Ovary (tissue), 9 donors: ENCODE measurements around the gene XYLT1. TPM values are rescaled to one million over a fixed set of nuclear protein-coding genes. Genes with fewer than 3 reads are reported as not detected.

ENCODE experiments used
- DNase-seq, 5 donors: peaks; one replicate each; pipeline ENCODE4 v3.0.0-alpha.2; 2019 to 2020
- H3K27ac ChIP-seq, 2 donors: fragments of 200-600 bp; one replicate each; pipeline versions ENCODE4 v1.5.1 to v1.8.0; 2019 to 2022
- H3K27me3 ChIP-seq: fragments of 200-600 bp; one replicate; pipeline ENCODE4 v1.8.0; 2022
- H3K36me3 ChIP-seq: fragments of 200-600 bp; sonication (generic); one replicate; pipeline ENCODE4 v1.5.1; 2019
- H3K4me1 ChIP-seq: one replicate; pipeline ENCODE4 v1.8.1; 2013; ENCODE audit warnings: mild to moderate bottlenecking, moderate library complexity; ENCODE audit not compliant: insufficient read depth
- H3K4me3 ChIP-seq: fragments of 200-600 bp; sonication (generic); one replicate; pipeline ENCODE4 v1.5.1; 2017
- H3K9me3 ChIP-seq, 2 donors: fragments of 200-600 bp in 1 of 2; sonication (generic) in 1 of 2; one replicate each; pipeline versions ENCODE4 v1.5.1 to v1.8.1; 2013 to 2019; ENCODE audit warnings: mild to moderate bottlenecking in 1 of 2, moderate library complexity in 1 of 2
- EP300 ChIP-seq: sonication (generic); formaldehyde crosslinking; IDR thresholded peaks from one replicate; pipeline ENCODE4 v1.6.1; 2017; ENCODE audit warnings: antibody characterized with exemption
- POLR2A ChIP-seq: fragments of 450-650 bp; IDR thresholded peaks from one replicate; pipeline ENCODE4 v1.6.1; 2017; ENCODE audit warnings: antibody characterized with exemption, mild to moderate bottlenecking, moderate library complexity
- WGBS, 3 donors: extraction: QIAGEN DNeasy Blood & Tissue Kit in 1 of 3; methylation state at CpG; one replicate each; pipeline versions ENCODE4 v1.1.5 to v1.1.7; 2013 to 2017; 5-methylcytosine and 5-hydroxymethylcytosine counted together
- intact Hi-C, 4 donors: fragments of 100-400 bp; cut with DNase I; formaldehyde crosslinking; loops; one replicate each; pipeline versions ENCODE4 v1.11.0 to v1.15.1; 2022 to 2023
- polyA plus RNA-seq, 2 donors: library from polyadenylated mRNA; stranded (reverse); fragments of 200-250 nt in 1 of 2; fragments of 350-450 nt in 1 of 2; fragmentation: Illumina TruSeq in 1 of 2; extraction: RNeasy Lipid Tissue Mini Kit (QIAGEN cat#74804) in 1 of 2; gene quantifications; one replicate each; pipeline ENCODE4 v1.2.3, GENCODE V29; 2013 to 2014
- total RNA-seq, 7 donors: library from RNA; depleted of rRNA in 2 of 7; stranded (reverse); fragments of >200 nt in 2 of 7; fragmentation: NEBNext Ultra II Directional in 3 of 7; extraction: Animal tissue kit (Norgen Biotek cat#: 25700) in 3 of 7; gene quantifications; one replicate each; pipeline versions ENCODE4 v1.1.0 to v1.2.4, GENCODE V29; 2016 to 2023
- TF ChIP-seq, protein P1 (sequence below), 3 donors: fragments of 450-650 bp in 2 of 3; fragments of 200-600 bp in 1 of 3; IDR thresholded peaks; one replicate each; pipeline versions ENCODE4 v1.5.1 to v1.8.0; 2016 to 2022; ENCODE audit warnings: antibody characterized with exemption in 3 of 3, mild to moderate bottlenecking in 1 of 3
- donor health status: DM: no; HTN: no; CAD: no; lungs with moderate emphysema.
- donor health status: DM: no; HTN: no; CAD: no.
- donor health status: Bipolar disorder and iron deficiency.
- donor health status: DM: yes; HTN: yes; CAD: no.
- donor health status: DM: no; HTN: no; CAD: no.
- donor health status: DM: yes; HTN: yes; CAD: no.

The XYLT1 gene
- total and polyA plus RNA-seq, 9 donors = 3.2 to 38.0 (median 17.3) TPM

DNA sequence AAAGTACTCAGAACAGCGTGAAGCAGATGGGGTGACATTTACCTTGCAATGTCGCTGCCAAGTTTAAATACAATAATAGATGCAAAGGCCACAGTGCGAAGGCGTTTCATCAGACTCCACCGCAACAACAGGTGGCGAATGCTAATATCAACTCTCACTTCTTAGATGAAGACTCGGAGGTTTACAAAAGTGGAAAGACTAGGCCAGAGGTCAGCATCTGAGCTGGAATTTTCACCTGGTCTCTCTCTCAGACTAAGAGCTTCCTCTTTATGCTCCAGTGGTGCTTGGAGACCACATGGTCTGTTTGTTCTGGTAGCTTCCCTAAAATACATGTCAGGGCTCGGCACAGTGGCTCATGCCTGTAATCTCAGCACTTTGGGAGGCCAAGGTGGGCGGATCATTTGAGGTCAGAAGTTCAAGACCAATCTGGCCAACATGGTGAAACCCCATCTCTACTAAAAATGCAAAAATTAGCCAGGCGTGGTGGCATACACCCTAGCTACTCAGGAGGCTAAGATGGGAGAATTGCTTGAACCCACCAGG is 169.1 kb downstream of the XYLT1 start:
- no peak for DNase-seq
- intact Hi-C loops = loop anchor here in 1 of 4 donors (10.0 kb wide), 1 partner anchor 163 kb away; no protein-coding TSS in a partner anchor
- no peaks in the 10 kb centered on the region for H3K27me3 ChIP-seq
- no peak overlapping the region for H3K4me3 ChIP-seq
- no peaks in the 10 kb centered on the region for H3K9me3 ChIP-seq
- peaks cover 14% of the 10 kb centered on the region for H3K4me1 ChIP-seq
- TF ChIP-seq EP300 (no peak), POLR2A (no peak)
- TF ChIP-seq, protein P1, sequence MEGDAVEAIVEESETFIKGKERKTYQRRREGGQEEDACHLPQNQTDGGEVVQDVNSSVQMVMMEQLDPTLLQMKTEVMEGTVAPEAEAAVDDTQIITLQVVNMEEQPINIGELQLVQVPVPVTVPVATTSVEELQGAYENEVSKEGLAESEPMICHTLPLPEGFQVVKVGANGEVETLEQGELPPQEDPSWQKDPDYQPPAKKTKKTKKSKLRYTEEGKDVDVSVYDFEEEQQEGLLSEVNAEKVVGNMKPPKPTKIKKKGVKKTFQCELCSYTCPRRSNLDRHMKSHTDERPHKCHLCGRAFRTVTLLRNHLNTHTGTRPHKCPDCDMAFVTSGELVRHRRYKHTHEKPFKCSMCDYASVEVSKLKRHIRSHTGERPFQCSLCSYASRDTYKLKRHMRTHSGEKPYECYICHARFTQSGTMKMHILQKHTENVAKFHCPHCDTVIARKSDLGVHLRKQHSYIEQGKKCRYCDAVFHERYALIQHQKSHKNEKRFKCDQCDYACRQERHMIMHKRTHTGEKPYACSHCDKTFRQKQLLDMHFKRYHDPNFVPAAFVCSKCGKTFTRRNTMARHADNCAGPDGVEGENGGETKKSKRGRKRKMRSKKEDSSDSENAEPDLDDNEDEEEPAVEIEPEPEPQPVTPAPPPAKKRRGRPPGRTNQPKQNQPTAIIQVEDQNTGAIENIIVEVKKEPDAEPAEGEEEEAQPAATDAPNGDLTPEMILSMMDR (IDR thresholded peaks at IDR 0.05) = no peak
- H3K36me3 ChIP-seq = no peaks in the 10 kb centered on the region
- H3K27ac ChIP-seq = no peak overlapping the region
- 93 to 99% (median 96%) methylated on average over 10 of the region's 10 CpGs for WGBS, 3 donors

- Histone ChIP-seq H3K4me1 (peaks cover 14% of the 10 kb centered on the region), H3K9me3 (no peaks in the 10 kb centered on the region), H3K27me3 (no peaks in the 10 kb centered on the region), H3K27ac (no peak overlapping the region), H3K36me3 (no peaks in the 10 kb centered on the region), H3K4me3 (no peak overlapping the region)
- WGBS, 3 donors = 90 to 99% (median 94%) methylated on average over 4 of the region's 4 CpGs
- intact Hi-C loops = loop anchor here in 1 of 4 donors (10.0 kb wide), 1 partner anchor 164 kb away; no protein-coding TSS in a partner anchor
- no peak for TF ChIP-seq EP300
- TF ChIP-seq, protein P1 (IDR thresholded peaks at IDR 0.05) = no peak
- TF ChIP-seq POLR2A = no peak
- no peak for DNase-seq
These were observed 169.6 kb downstream of the XYLT1 start for GRCh38 chr16:17301184-17301583.

- Histone ChIP-seq H3K27me3 (no peaks in the 10 kb centered on the region), H3K4me3 (no peak overlapping the region), H3K9me3 (no peaks in the 10 kb centered on the region), H3K27ac (peak overlapping the region in 1 of 2 donors; percentile 44), H3K4me1 (peaks cover 12% of the 10 kb centered on the region), H3K36me3 (no peaks in the 10 kb centered on the region)
- no peak for TF ChIP-seq EP300
- TF ChIP-seq, protein P1 (IDR thresholded peaks at IDR 0.05) = no peak
- no peak for TF ChIP-seq POLR2A
- no peak for DNase-seq
- intact Hi-C loops = loop anchor here in 1 of 4 donors (10.0 kb wide), 1 partner anchor 165 kb away; no protein-coding TSS in a partner anchor
- WGBS, 3 donors = 17 to 40% (median 18%) methylated on average over 7 of the region's 7 CpGs
These were observed 171.0 kb downstream of the XYLT1 start for GRCh38 chr16:17299790-17300189.

- TF ChIP-seq, protein P1 (IDR thresholded peaks at IDR 0.05) = no peak
- TF ChIP-seq EP300 = no peak
- no peak for TF ChIP-seq POLR2A
- DNase-seq = no peak
- Histone ChIP-seq H3K27ac (no peak overlapping the region), H3K4me3 (no peak overlapping the region), H3K4me1 (peaks cover 6% of the 10 kb centered on the region), H3K9me3 (no peaks in the 10 kb centered on the region), H3K27me3 (no peaks in the 10 kb centered on the region), H3K36me3 (no peaks in the 10 kb centered on the region)
- intact Hi-C loops = no loop called here
- WGBS, 3 donors = 96 to 98% (median 97%) methylated on average over 9 of the region's 9 CpGs
These were observed 172.5 kb downstream of the XYLT1 start for GRCh38 chr16:17298238-17298637.
